TTC549 (cell line): ENCODE measurements around the gene WDR70.
A peak's percentile ranks its signal among the peaks of the same experiment; 100 is the strongest.
"Not testable (repeated sequence)": the region's sequence is repeated elsewhere in the genome, so short reads cannot be mapped to it uniquely, and the experiment has no call there.

Experiments
- FAIRE-seq: peaks from 2 replicates; lab custom pipeline; 2012; peaks lifted over from hg19 to GRCh38; lab: Jason Lieb, UNC

WDR70 gene

GRCh38 chr5:37518356-37518755 lies 139.2 kb downstream of the WDR70 start:
- not testable (repeated sequence) for FAIRE-seq

GRCh38 chr5:37519304-37519703 lies 140.2 kb downstream of the WDR70 start:
- FAIRE-seq: no peak

GRCh38 chr5:37519807-37520206 lies 140.7 kb downstream of the WDR70 start:
- FAIRE-seq: no peak

- FAIRE-seq: no peak
Observed at GRCh38 chr5:37520811-37521210, 141.7 kb downstream of the WDR70 start.

GRCh38 chr5:37532976-37533740 lies 154.0 kb downstream of the WDR70 start:
- FAIRE-seq: no peak

GRCh38 chr5:37533851-37534250 lies 154.7 kb downstream of the WDR70 start:
- no peak for FAIRE-seq

GRCh38 chr5:37539459-37539858 lies 160.3 kb downstream of the WDR70 start:
- FAIRE-seq: no peak

- no peak for FAIRE-seq
Observed at GRCh38 chr5:37543216-37543615, 164.1 kb downstream of the WDR70 start.

GRCh38 chr5:37549411-37549810 lies 170.3 kb downstream of the WDR70 start:
- FAIRE-seq: no peak

GRCh38 chr5:37552161-37552560 lies 173.0 kb downstream of the WDR70 start:
- FAIRE-seq: no peak

GRCh38 chr5:37552770-37553719 lies 173.9 kb downstream of the WDR70 start:
- FAIRE-seq: no peak

GRCh38 chr5:37553720-37554404 lies 174.7 kb downstream of the WDR70 start:
- no peak for FAIRE-seq

- no peak for FAIRE-seq
Observed at GRCh38 chr5:37554405-37554739, 175.3 kb downstream of the WDR70 start.

- peak; percentile 62 for FAIRE-seq
Observed at GRCh38 chr5:37554938-37555337, 175.8 kb downstream of the WDR70 start.

- no peak for FAIRE-seq
Observed at GRCh38 chr5:37557734-37558293, 178.7 kb downstream of the WDR70 start.

GRCh38 chr5:37565062-37565670 lies 186.0 kb downstream of the WDR70 start:
- no peak for FAIRE-seq

GRCh38 chr5:37567566-37567965 lies 188.4 kb downstream of the WDR70 start:
- no peak for FAIRE-seq

- no peak for FAIRE-seq
Observed at GRCh38 chr5:37568018-37568753, 189.1 kb downstream of the WDR70 start.

- FAIRE-seq: no peak
Observed at GRCh38 chr5:37568893-37569292, 189.8 kb downstream of the WDR70 start.

- no peak for FAIRE-seq
Observed at GRCh38 chr5:37569466-37569865, 190.3 kb downstream of the WDR70 start.

GRCh38 chr5:37570597-37570996 lies 191.5 kb downstream of the WDR70 start:
- no peak for FAIRE-seq
